Naive thymus-derived CD8-positive, alpha-beta T cell (primary cell): ENCODE measurements around the gene POLD2. TPM values are rescaled to one million over a fixed set of nuclear protein-coding genes. Genes with fewer than 3 reads are reported as not detected.

ENCODE experiments used
- ATAC-seq, 2 donors: fragments of 150-1000 bp; cut with Tn5 transposase in 1 of 2; sonication (Bioruptor Pico), chemical (Tn5 transposase) in 1 of 2; 1 replicate in 1 of 2; 2 replicates in 1 of 2; pipeline ENCODE4 v1.10.0; 2021; ENCODE audit warnings: mild to moderate bottlenecking in 2 of 2, moderate library complexity in 2 of 2
- POLR2A ChIA-PET: fragments of 350-600 bp; sonication (Branson Sonifier 250); formaldehyde crosslinking; loops from one replicate; lab custom pipeline; 2021; ENCODE audit warnings: antibody characterized with exemption; lab: Charles Lee
- DNase-seq, 10 donors: peaks; one replicate each; pipeline versions ENCODE4 v3.0.0 to v3.0.0-alpha.2; 2020 to 2022
- H3K27ac Mint-ChIP-seq, 10 donors: one replicate each; pipeline ENCODE4 v1.8.0; 2020 to 2022; ENCODE audit warnings: mild to moderate bottlenecking in 10 of 10, mixed read lengths in 10 of 10, moderate library complexity in 4 of 10, inconsistent platforms in 1 of 10
- H3K27me3 Mint-ChIP-seq, 5 donors: one replicate each; pipeline ENCODE4 v1.8.0; 2021 to 2022; ENCODE audit warnings: mixed read lengths in 5 of 5
- H3K36me3 Mint-ChIP-seq, 3 donors: one replicate each; pipeline ENCODE4 v1.8.0; 2020 to 2022; ENCODE audit warnings: mixed read lengths in 3 of 3, mild to moderate bottlenecking in 2 of 3, inconsistent platforms in 1 of 3
- H3K4me1 Mint-ChIP-seq, 4 donors: one replicate each; pipeline ENCODE4 v1.8.0; 2021 to 2022; ENCODE audit warnings: mixed read lengths in 4 of 4
- H3K4me3 Mint-ChIP-seq, 10 donors: one replicate each; pipeline ENCODE4 v1.8.0; 2020 to 2022; ENCODE audit warnings: mild to moderate bottlenecking in 10 of 10, mixed read lengths in 10 of 10, moderate library complexity in 6 of 10, inconsistent platforms in 1 of 10
- H3K9me3 Mint-ChIP-seq, 9 donors: one replicate each; pipeline ENCODE4 v1.8.0; 2020 to 2022; ENCODE audit warnings: mixed read lengths in 9 of 9, mild to moderate bottlenecking in 3 of 9, inconsistent platforms in 1 of 9, moderate library complexity in 1 of 9
- polyA plus RNA-seq, 3 donors: library from polyadenylated mRNA; unstranded; fragments of 300-500 nt; fragmentation: Illumina TruSeq; gene quantifications; one replicate each; pipeline ENCODE4 v1.2.3, GENCODE V29; 2021
- total RNA-seq, 8 experiments: library from RNA in 2 of 8; stranded (reverse) in 2 of 8; gene quantifications; one replicate each; pipeline ENCODE4 v1.2.3 and lab custom pipeline; 2021 to 2026

Gene POLD2
- total and polyA plus RNA-seq, 5 experiments from 2014 or later: 64.3 to 102 (median 72.4) TPM

GRCh38 chr7:44085546-44085945, 37.8 kb downstream of the POLD2 start:
- H3K4me1 Mint-ChIP-seq: peaks cover 8 to 20% (median 15%) of the 10 kb centered on the region in 4 donors
- DNase-seq: no peak
- POLR2A ChIA-PET: interaction anchor here (0.7 to 1.1 kb wide), 2 partner anchors 38 to 41 kb away, joined by 3 read pairs; partner anchors contain the start of genes DBNL and POLD2
- no peak overlapping the region for H3K27ac Mint-ChIP-seq
- no peaks in the 10 kb centered on the region for H3K9me3 Mint-ChIP-seq
- peaks cover 0 to 7% (median 5%) of the 10 kb centered on the region in 3 donors for H3K36me3 Mint-ChIP-seq
- no peak overlapping the region for H3K4me3 Mint-ChIP-seq
- H3K27me3 Mint-ChIP-seq: no peaks in the 10 kb centered on the region
- no peak for ATAC-seq

- DNase-seq (no peak), ATAC-seq (no peak)
- peaks cover 8 to 28% (median 18%) of the 10 kb centered on the region in 4 donors for H3K4me1 Mint-ChIP-seq
- H3K36me3 Mint-ChIP-seq: peaks cover 0 to 7% (median 5%) of the 10 kb centered on the region in 3 donors
- H3K27me3 Mint-ChIP-seq: no peaks in the 10 kb centered on the region
- peak overlapping the region in 2 of 10 donors; percentile 57 to 70 for H3K4me3 Mint-ChIP-seq
- peak overlapping the region in 5 of 10 donors; percentile 27 to 63 (median 59) for H3K27ac Mint-ChIP-seq
- POLR2A ChIA-PET: interaction anchor here (0.7 kb wide), 1 partner anchor 26 kb away, joined by 3 read pairs; no protein-coding TSS in a partner anchor
- H3K9me3 Mint-ChIP-seq: no peaks in the 10 kb centered on the region
Measured at GRCh38 chr7:44084701-44085100, 38.6 kb downstream of the POLD2 start.

- DNase-seq: no peak
- Mint-ChIP-seq H3K4me1 (peaks cover 8 to 33% (median 19%) of the 10 kb centered on the region in 4 donors), H3K9me3 (no peaks in the 10 kb centered on the region), H3K27me3 (no peaks in the 10 kb centered on the region), H3K36me3 (peaks cover 0 to 12% (median 5%) of the 10 kb centered on the region in 3 donors), H3K27ac (peak overlapping the region in 8 of 10 donors; percentile 31 to 86 (median 66)), H3K4me3 (peak overlapping the region; percentile 24 to 89 (median 79))
- ATAC-seq: no peak
- POLR2A ChIA-PET: interaction anchor here (0.6 to 0.9 kb wide), 2 partner anchors 39 to 118 kb away, joined by 3 read pairs; partner anchors contain the start of gene POLD2
Measured at GRCh38 chr7:44083796-44084195, 39.6 kb downstream of the POLD2 start.

- Mint-ChIP-seq H3K27me3 (no peaks in the 10 kb centered on the region), H3K27ac (peak overlapping the region; percentile 25 to 95 (median 88)), H3K4me3 (peak overlapping the region; percentile 80 to 94 (median 87)), H3K9me3 (no peaks in the 10 kb centered on the region), H3K36me3 (peaks cover 0 to 23% (median 5%) of the 10 kb centered on the region in 3 donors), H3K4me1 (peaks cover 13 to 44% (median 30%) of the 10 kb centered on the region in 4 donors)
- POLR2A ChIA-PET: interaction anchor here (2.0 to 2.7 kb wide), 2 partner anchors 31 to 63 kb away, joined by 9 to 18 read pairs; no protein-coding TSS in a partner anchor
- ATAC-seq (peak; percentile 90 to 93), DNase-seq (peak; percentile 88 to 99 (median 98))
Measured at GRCh38 chr7:44082541-44083207, 40.7 kb downstream of the POLD2 start.

GRCh38 chr7:44081266-44081748, 42.0 kb downstream of the POLD2 start:
- peak in 1 of 2 donors; percentile 10 for ATAC-seq
- H3K27me3 Mint-ChIP-seq: no peaks in the 10 kb centered on the region
- peak overlapping the region; percentile 86 to 96 (median 94) for H3K27ac Mint-ChIP-seq
- DNase-seq: peak in 6 of 10 donors; percentile 37 to 59 (median 46)
- peak overlapping the region; percentile 82 to 94 (median 88) for H3K4me3 Mint-ChIP-seq
- peaks cover 0 to 36% (median 5%) of the 10 kb centered on the region in 3 donors for H3K36me3 Mint-ChIP-seq
- POLR2A ChIA-PET: interaction anchor here (0.6 to 4.5 kb wide), 17 partner anchors 9 to 409 kb away, joined by 3 to 56 read pairs (median 6); partner anchors contain the start of genes DBNL, NUDCD3, PGAM2 and POLD2
- H3K9me3 Mint-ChIP-seq: no peaks in the 10 kb centered on the region
- H3K4me1 Mint-ChIP-seq: peaks cover 15 to 48% (median 33%) of the 10 kb centered on the region in 4 donors

GRCh38 chr7:44080686-44081265, 42.6 kb downstream of the POLD2 start:
- peak overlapping the region; percentile 82 to 94 (median 88) for H3K4me3 Mint-ChIP-seq
- peak overlapping the region; percentile 86 to 96 (median 94) for H3K27ac Mint-ChIP-seq
- H3K9me3 Mint-ChIP-seq: no peaks in the 10 kb centered on the region
- peaks cover 15 to 48% (median 33%) of the 10 kb centered on the region in 4 donors for H3K4me1 Mint-ChIP-seq
- POLR2A ChIA-PET: interaction anchor here (0.6 to 4.5 kb wide), 17 partner anchors 9 to 409 kb away, joined by 3 to 56 read pairs (median 6); partner anchors contain the start of genes DBNL, NUDCD3, PGAM2 and POLD2
- H3K27me3 Mint-ChIP-seq: no peaks in the 10 kb centered on the region
- ATAC-seq: no peak
- H3K36me3 Mint-ChIP-seq: peaks cover 0 to 39% (median 5%) of the 10 kb centered on the region in 3 donors
- DNase-seq: no peak

- Mint-ChIP-seq H3K27me3 (no peaks in the 10 kb centered on the region), H3K9me3 (no peaks in the 10 kb centered on the region), H3K36me3 (peaks cover 0 to 45% (median 5%) of the 10 kb centered on the region in 3 donors), H3K27ac (peak overlapping the region in 3 of 10 donors; percentile 36 to 59 (median 57)), H3K4me1 (peaks cover 15 to 50% (median 34%) of the 10 kb centered on the region in 4 donors), H3K4me3 (peak overlapping the region in 1 of 10 donors; percentile 24)
- POLR2A ChIA-PET: interaction anchor here (1.9 to 4.5 kb wide), 5 partner anchors 14 to 43 kb away, joined by 9 to 56 read pairs (median 18); partner anchors contain the start of genes DBNL, PGAM2 and POLD2
- ATAC-seq (no peak), DNase-seq (peak in 1 of 10 donors; percentile 59)
Measured at GRCh38 chr7:44080118-44080517, 43.2 kb downstream of the POLD2 start.

- Mint-ChIP-seq H3K27me3 (no peaks in the 10 kb centered on the region), H3K4me3 (peak overlapping the region in 1 of 10 donors; percentile 18), H3K4me1 (peaks cover 15 to 54% (median 37%) of the 10 kb centered on the region in 4 donors), H3K36me3 (peaks cover 0 to 51% (median 5%) of the 10 kb centered on the region in 3 donors), H3K9me3 (no peaks in the 10 kb centered on the region), H3K27ac (peak overlapping the region in 3 of 10 donors; percentile 13 to 52 (median 24))
- DNase-seq: peak in 1 of 10 donors; percentile 53
- POLR2A ChIA-PET: interaction anchor here (0.6 to 4.5 kb wide), 3 partner anchors 13 to 48 kb away, joined by 3 to 56 read pairs (median 3); partner anchors contain the start of gene PGAM2
- ATAC-seq: no peak
Measured at GRCh38 chr7:44079331-44080021, 43.9 kb downstream of the POLD2 start.

GRCh38 chr7:44078521-44078920, 44.8 kb downstream of the POLD2 start:
- DNase-seq: peak in 1 of 10 donors; percentile 6
- POLR2A ChIA-PET: interaction anchor here (1.2 to 4.5 kb wide), 2 partner anchors 12 to 49 kb away, joined by 3 to 56 read pairs; partner anchors contain the start of gene PGAM2
- H3K9me3 Mint-ChIP-seq: no peaks in the 10 kb centered on the region
- no peaks in the 10 kb centered on the region for H3K27me3 Mint-ChIP-seq
- H3K4me1 Mint-ChIP-seq: peaks cover 15 to 62% (median 40%) of the 10 kb centered on the region in 4 donors
- ATAC-seq: no peak
- H3K4me3 Mint-ChIP-seq: peak overlapping the region in 2 of 10 donors; percentile 64 to 73
- peak overlapping the region in 5 of 10 donors; percentile 30 to 86 (median 66) for H3K27ac Mint-ChIP-seq
- H3K36me3 Mint-ChIP-seq: peaks cover 0 to 56% (median 5%) of the 10 kb centered on the region in 3 donors

- no peak overlapping the region for H3K4me3 Mint-ChIP-seq
- POLR2A ChIA-PET: interaction anchor here (4.5 kb wide), 1 partner anchor 11 kb away, joined by 56 read pairs; the partner anchor contains the start of gene PGAM2
Measured at GRCh38 chr7:44077681-44078091, 45.7 kb downstream of the POLD2 start.

GRCh38 chr7:44077061-44077460, 46.3 kb downstream of the POLD2 start:
- Mint-ChIP-seq H3K4me1 (peaks cover 17 to 68% (median 50%) of the 10 kb centered on the region in 4 donors), H3K27me3 (no peaks in the 10 kb centered on the region), H3K36me3 (peaks cover 0 to 68% (median 5%) of the 10 kb centered on the region in 3 donors), H3K4me3 (no peak overlapping the region), H3K9me3 (no peaks in the 10 kb centered on the region), H3K27ac (peak overlapping the region in 1 of 10 donors; percentile 20)
- POLR2A ChIA-PET: interaction anchor here (2.7 kb wide), 1 partner anchor 10 kb away, joined by 15 read pairs; the partner anchor contains the start of gene PGAM2
- peak in 1 of 10 donors; percentile 52 for DNase-seq
- ATAC-seq: no peak

More at GRCh38 chr7:44077681-44078091, 45.7 kb downstream of the POLD2 start:
- Mint-ChIP-seq H3K27me3 (no peaks in the 10 kb centered on the region), H3K4me1 (peaks cover 15 to 63% (median 43%) of the 10 kb centered on the region in 4 donors), H3K36me3 (peaks cover 0 to 63% (median 5%) of the 10 kb centered on the region in 3 donors), H3K27ac (peak overlapping the region in 9 of 10 donors; percentile 2 to 86 (median 66)), H3K9me3 (no peaks in the 10 kb centered on the region)
- DNase-seq (peak in 1 of 10 donors; percentile 15), ATAC-seq (no peak)
